ENCODE results near the gene ZNF562.
A peak's percentile ranks its signal among the peaks of the same experiment; 100 is the strongest.
"Not testable (repeated sequence)": the region's sequence is repeated elsewhere in the genome, so short reads cannot be mapped to it uniquely, and the experiment has no call there.

ZNF562 gene

DNA sequence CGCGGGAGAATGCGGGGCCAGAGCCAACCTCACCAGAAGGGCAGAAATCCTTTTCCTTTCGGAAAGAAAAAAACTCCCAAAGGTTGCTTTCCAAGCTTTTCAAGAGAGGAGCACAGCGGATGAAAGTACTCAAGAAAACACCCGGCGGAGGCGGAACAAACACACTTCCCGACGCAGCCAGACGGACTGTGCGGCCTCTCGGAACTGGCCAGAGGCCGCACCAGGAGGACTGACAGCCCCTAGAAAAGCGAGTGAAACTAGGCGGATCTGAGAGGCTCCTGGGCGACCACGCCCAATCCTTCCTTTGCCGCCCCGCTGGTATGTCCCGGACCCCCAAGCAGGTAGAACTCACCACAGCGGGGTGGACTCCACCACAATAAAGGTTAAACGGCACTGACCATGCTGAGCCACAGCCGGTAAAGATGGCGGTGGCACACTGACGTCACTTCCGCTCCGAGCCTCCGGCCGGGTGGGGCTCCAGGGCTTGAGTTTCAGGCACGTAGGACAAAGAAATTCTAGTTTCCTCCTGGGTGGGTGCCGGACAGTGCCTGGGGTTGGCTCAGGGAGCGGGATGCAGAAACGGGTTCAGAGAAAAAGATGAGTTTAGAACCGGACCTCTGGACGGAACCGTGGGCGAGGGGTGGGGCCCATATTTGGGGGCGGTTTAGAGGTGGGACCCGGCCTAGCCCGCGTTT, at the start of gene ZNF562:
ZNF562 (minus strand) TSS at position 438 of the 695 bp plus-strand sequence. CDS start 14,356 bp downstream, outside the sequence.
- peak within 1 kb of the TSS; percentile 98 for H3K27ac Mint-ChIP-seq
- H3K9me3 Mint-ChIP-seq, result peaks cover 22% of the 10 kb centered on the region
- peaks cover 52% of the 10 kb centered on the region for H3K36me3 Mint-ChIP-seq (ENCODE audit: low read depth)
- H3K4me3 Mint-ChIP-seq, result peak within 1 kb of the TSS; percentile 86
- H3K27me3 Mint-ChIP-seq, result no peaks in the 10 kb centered on the region
- peaks cover 35% of the 10 kb centered on the region for H3K4me1 Mint-ChIP-seq (ENCODE audit: low read depth)

GRCh38 chr19:9724157-9724556, 49.3 kb upstream of the ZNF562 start:
- no peak overlapping the region for H3K27ac Mint-ChIP-seq
- no peak overlapping the region for H3K4me3 Mint-ChIP-seq
- peaks cover 7% of the 10 kb centered on the region for H3K4me1 Mint-ChIP-seq (ENCODE audit: low read depth)
- peaks cover 3% of the 10 kb centered on the region for H3K9me3 Mint-ChIP-seq
- H3K36me3 Mint-ChIP-seq (ENCODE audit: low read depth), result no peaks in the 10 kb centered on the region
- H3K27me3 Mint-ChIP-seq, result no peaks in the 10 kb centered on the region

DNA sequence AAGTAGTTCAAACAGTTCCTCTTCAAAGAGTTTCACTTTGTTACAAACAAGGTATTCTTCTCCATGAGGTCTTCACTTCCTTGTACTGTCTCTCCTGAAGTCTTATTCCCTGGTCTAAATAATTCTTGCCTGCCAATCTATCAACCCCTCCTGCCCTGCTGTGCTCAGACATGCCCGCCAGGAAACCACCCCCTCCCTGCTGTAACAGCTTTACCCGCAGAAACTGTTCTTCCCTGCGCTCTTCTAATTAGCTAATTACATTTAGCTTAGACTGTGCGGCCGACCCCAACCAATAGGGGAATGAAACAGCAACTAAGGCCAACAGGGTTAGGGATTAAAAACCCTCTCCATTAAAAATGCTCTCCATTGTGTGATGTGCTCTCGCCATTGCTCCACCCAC, 47.0 kb upstream of the ZNF562 start:
- Mint-ChIP-seq H3K4me3 (peak overlapping the region; percentile 8), H3K27ac (no peak overlapping the region), H3K9me3 (peaks cover 3% of the 10 kb centered on the region), H3K36me3 (ENCODE audit: low read depth) (no peaks in the 10 kb centered on the region), H3K27me3 (peaks cover 8% of the 10 kb centered on the region), H3K4me1 (ENCODE audit: low read depth) (peaks cover 7% of the 10 kb centered on the region)

DNA sequence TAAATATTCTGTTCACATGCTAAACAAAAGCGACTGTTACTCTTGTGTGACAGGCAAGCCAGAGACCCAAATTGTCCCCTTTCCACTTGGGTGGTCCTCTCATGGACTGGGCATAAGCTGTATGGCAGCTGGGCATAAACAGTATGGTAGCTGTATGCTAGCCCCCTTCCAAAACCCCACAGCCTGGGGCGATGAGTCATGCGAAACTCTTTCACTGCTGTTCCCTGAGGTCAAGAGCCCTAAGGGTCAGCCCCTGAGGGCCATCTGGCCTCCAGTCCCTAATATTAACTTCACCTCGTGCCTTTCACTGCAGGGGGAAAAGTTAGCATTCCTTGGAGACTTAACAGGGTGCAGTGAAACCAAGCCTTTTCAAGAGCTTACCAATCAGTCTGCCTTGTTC, 45.6 kb upstream of the ZNF562 start:
- Mint-ChIP-seq H3K27ac (no peak overlapping the region), H3K36me3 (ENCODE audit: low read depth) (no peaks in the 10 kb centered on the region), H3K9me3 (peaks cover 3% of the 10 kb centered on the region), H3K4me3 (no peak overlapping the region), H3K4me1 (ENCODE audit: low read depth) (peaks cover 7% of the 10 kb centered on the region), H3K27me3 (peaks cover 12% of the 10 kb centered on the region)

GRCh38 chr19:9711815-9712214, 36.9 kb upstream of the ZNF562 start:
- peaks cover 26% of the 10 kb centered on the region for H3K27me3 Mint-ChIP-seq
- no peak overlapping the region for H3K4me3 Mint-ChIP-seq
- H3K4me1 Mint-ChIP-seq (ENCODE audit: low read depth), result peaks cover 5% of the 10 kb centered on the region
- H3K27ac Mint-ChIP-seq, result no peak overlapping the region
- H3K9me3 Mint-ChIP-seq, result peaks cover 41% of the 10 kb centered on the region
- peaks cover 17% of the 10 kb centered on the region for H3K36me3 Mint-ChIP-seq (ENCODE audit: low read depth)

- no peak overlapping the region for H3K27ac Mint-ChIP-seq
- H3K9me3 Mint-ChIP-seq, result peaks cover 41% of the 10 kb centered on the region
- H3K4me3 Mint-ChIP-seq, result no peak overlapping the region
- H3K4me1 Mint-ChIP-seq (ENCODE audit: low read depth), result peaks cover 5% of the 10 kb centered on the region
- peaks cover 17% of the 10 kb centered on the region for H3K36me3 Mint-ChIP-seq (ENCODE audit: low read depth)
- peaks cover 14% of the 10 kb centered on the region for H3K27me3 Mint-ChIP-seq
Observed at GRCh38 chr19:9709305-9709704, 34.4 kb upstream of the ZNF562 start.

- no peaks in the 10 kb centered on the region for H3K27me3 Mint-ChIP-seq
- H3K36me3 Mint-ChIP-seq (ENCODE audit: low read depth), result peaks cover 9% of the 10 kb centered on the region
- no peak overlapping the region for H3K4me3 Mint-ChIP-seq
- H3K27ac Mint-ChIP-seq, result no peak overlapping the region
- H3K9me3 Mint-ChIP-seq, result peaks cover 17% of the 10 kb centered on the region
- H3K4me1 Mint-ChIP-seq (ENCODE audit: low read depth), result peaks cover 9% of the 10 kb centered on the region
Observed at GRCh38 chr19:9705836-9706235, 30.9 kb upstream of the ZNF562 start.

DNA sequence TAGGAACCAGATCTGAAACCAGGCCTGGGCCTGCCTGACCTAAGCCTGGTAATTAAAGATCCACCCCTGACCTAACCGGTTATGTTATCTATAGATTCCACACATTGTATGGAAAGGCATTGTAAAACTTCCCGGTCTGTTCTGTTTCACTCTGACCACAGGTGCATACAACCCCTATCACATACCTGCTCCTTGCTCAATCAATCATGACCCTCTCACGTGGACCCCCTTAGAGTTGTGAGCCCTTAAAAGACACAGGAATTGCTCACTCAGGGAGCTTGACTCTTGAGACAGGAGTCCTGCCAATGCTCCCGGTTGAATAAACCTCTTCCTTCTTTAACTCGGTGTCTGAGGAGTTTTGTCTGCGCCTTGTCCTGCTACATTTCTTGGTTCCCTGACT, 27.3 kb upstream of the ZNF562 start:
- Mint-ChIP-seq H3K27ac (no peak overlapping the region), H3K36me3 (ENCODE audit: low read depth) (no peaks in the 10 kb centered on the region), H3K4me3 (no peak overlapping the region), H3K4me1 (ENCODE audit: low read depth) (peaks cover 4% of the 10 kb centered on the region), H3K9me3 (no peaks in the 10 kb centered on the region), H3K27me3 (peaks cover 5% of the 10 kb centered on the region)

DNA sequence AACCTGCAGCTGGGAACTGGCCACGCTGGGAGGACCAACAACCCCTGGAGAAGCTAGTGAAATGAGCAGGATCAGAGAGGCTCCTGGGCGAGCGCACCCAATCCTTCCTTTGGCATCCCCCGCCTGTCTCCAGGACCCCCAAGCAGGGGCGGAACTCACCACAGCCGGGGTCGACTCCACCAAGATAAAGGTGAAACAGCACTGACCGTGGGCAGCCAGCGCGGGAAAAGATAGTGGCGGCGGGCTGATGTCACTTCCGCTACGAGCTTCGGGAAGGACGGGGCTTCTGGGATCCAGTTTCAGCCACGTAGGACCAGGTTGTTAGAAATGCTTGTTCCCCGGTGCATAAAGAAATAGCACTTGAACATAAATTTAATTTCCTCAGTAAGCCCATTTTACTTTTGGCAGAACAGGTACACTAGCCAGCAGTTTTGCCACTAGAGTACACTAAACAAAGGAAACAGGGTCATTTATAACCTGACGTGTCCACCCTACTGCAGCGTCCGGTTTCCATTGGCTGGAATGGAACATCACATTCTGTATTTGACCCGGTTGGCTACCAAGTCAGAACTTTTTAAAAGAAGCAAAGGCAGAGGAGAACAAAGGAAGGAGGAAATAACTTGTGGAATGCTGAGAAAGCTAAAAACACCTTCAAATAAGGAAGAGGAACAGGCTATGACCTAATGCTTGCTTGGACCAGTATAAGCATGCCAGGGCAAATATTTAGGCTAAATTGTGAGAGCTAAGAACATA, 25.5 kb upstream of the ZNF562 start:
- H3K27ac Mint-ChIP-seq, result no peak overlapping the region
- no peaks in the 10 kb centered on the region for H3K36me3 Mint-ChIP-seq (ENCODE audit: low read depth)
- H3K9me3 Mint-ChIP-seq, result no peaks in the 10 kb centered on the region
- H3K4me3 Mint-ChIP-seq, result no peak overlapping the region
- H3K4me1 Mint-ChIP-seq (ENCODE audit: low read depth), result peaks cover 4% of the 10 kb centered on the region
- peaks cover 7% of the 10 kb centered on the region for H3K27me3 Mint-ChIP-seq

DNA sequence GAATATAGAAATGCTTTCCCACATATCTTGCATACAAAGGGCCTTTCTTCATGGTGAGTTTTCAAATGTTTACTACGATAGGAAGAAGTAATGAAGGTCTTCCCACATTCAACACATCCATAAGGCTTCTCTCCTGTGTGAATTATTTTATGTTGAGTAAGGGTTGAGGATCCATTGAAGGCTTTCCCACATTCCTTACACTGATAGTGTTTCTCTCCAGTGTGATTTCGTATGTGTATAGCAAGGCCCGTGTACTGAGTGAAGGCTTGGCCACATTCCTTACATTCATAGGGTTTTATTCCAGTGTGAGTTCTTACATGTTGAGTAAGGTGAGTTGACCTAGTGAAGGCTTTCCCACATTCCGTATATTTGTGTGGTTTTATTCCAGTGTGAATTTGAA, 15.4 kb upstream of the ZNF562 start:
- not testable (repeated sequence) for H3K27me3 Mint-ChIP-seq; H3K4me3 Mint-ChIP-seq; H3K36me3 Mint-ChIP-seq (ENCODE audit: low read depth); H3K27ac Mint-ChIP-seq; H3K4me1 Mint-ChIP-seq (ENCODE audit: low read depth)
- peaks cover 25% of the 10 kb centered on the region for H3K9me3 Mint-ChIP-seq

- H3K4me1 Mint-ChIP-seq (ENCODE audit: low read depth); H3K27ac Mint-ChIP-seq; H3K36me3 Mint-ChIP-seq (ENCODE audit: low read depth); H3K9me3 Mint-ChIP-seq; H3K27me3 Mint-ChIP-seq; H3K4me3 Mint-ChIP-seq: not testable (repeated sequence)
Observed at GRCh38 chr19:9679996-9680395, 5.1 kb upstream of the ZNF562 start.

DNA sequence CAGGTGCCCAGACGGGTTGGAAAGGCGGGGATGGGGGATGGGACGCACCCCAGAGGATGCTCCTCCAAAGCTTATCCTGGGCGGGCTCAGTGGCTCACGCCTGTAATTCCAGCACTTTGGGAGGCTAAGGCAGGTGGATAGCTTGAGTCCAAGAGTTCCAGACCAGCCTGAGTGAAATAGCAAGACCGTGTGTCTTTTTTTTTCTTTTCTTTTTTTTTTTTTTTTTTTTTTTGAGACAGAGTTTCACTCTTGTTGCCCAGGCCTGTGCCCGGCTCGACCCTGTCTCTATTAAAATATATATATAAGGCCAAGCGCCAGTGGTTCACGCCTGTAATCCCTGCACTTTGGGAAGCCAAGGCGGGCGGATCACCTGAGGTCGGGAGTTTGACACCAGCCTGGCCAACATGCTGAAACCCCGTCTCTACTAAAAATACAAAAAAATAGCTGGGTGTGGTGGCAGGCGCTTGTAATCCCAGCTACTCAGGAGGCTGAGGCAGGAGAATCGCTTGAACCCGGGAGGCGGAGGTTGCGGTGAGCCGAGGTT, 530 bp upstream of the ZNF562 start:
- H3K27me3 Mint-ChIP-seq, result not testable (repeated sequence)
- Mint-ChIP-seq H3K4me1 (ENCODE audit: low read depth) (peaks cover 35% of the 10 kb centered on the region), H3K36me3 (ENCODE audit: low read depth) (peaks cover 45% of the 10 kb centered on the region), H3K4me3 (peak overlapping the region; percentile 86), H3K9me3 (peaks cover 20% of the 10 kb centered on the region), H3K27ac (peak overlapping the region; percentile 98)

- H3K27ac Mint-ChIP-seq, result peak overlapping the region; percentile 98
- peak overlapping the region; percentile 86 for H3K4me3 Mint-ChIP-seq
- H3K4me1 Mint-ChIP-seq (ENCODE audit: low read depth), result peaks cover 40% of the 10 kb centered on the region
- no peaks in the 10 kb centered on the region for H3K27me3 Mint-ChIP-seq
- peaks cover 24% of the 10 kb centered on the region for H3K9me3 Mint-ChIP-seq
- peaks cover 59% of the 10 kb centered on the region for H3K36me3 Mint-ChIP-seq (ENCODE audit: low read depth)
Observed at GRCh38 chr19:9673912-9674662, 813 bp downstream of the ZNF562 start.

DNA sequence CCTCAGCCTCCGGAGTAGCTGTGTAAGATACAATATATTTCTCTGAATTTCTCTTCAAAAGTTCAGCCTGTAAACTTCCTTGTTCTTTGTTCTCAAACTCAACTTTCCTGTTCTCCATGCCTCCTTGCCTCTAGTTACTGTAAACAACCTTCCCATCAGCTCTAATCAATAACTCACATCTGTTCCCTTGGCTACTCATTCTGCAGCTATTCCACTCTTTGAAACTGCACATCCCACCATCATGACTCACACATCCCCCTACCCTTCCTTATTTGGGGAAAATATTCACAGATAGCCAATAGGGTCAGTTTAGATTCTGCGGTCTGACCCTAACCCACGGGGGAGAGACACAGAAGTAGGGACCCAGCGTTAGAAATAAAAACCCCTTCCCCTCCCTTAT, 2.0 kb downstream of the ZNF562 start:
- Mint-ChIP-seq H3K36me3 (ENCODE audit: low read depth) (peaks cover 71% of the 10 kb centered on the region), H3K4me3 (peak overlapping the region; percentile 41)

GRCh38 chr19:9671655-9672054, 3.2 kb downstream of the ZNF562 start:
- peaks cover 48% of the 10 kb centered on the region for H3K4me1 Mint-ChIP-seq (ENCODE audit: low read depth)
- no peaks in the 10 kb centered on the region for H3K27me3 Mint-ChIP-seq
- H3K27ac Mint-ChIP-seq, result no peak overlapping the region
- peaks cover 47% of the 10 kb centered on the region for H3K9me3 Mint-ChIP-seq
- H3K36me3 Mint-ChIP-seq (ENCODE audit: low read depth), result peaks cover 83% of the 10 kb centered on the region
- H3K4me3 Mint-ChIP-seq, result peak overlapping the region; percentile 35

More for the DNA sequence above, 2.0 kb downstream of the ZNF562 start:
- no peaks in the 10 kb centered on the region for H3K27me3 Mint-ChIP-seq
- peaks cover 36% of the 10 kb centered on the region for H3K9me3 Mint-ChIP-seq
- peak overlapping the region; percentile 15 for H3K27ac Mint-ChIP-seq
- H3K4me1 Mint-ChIP-seq (ENCODE audit: low read depth), result peaks cover 43% of the 10 kb centered on the region
